ENCODE results near the gene UBALD1.

Gene UBALD1

GRCh38 chr16:4611337-4612021, 3.2 kb downstream of the UBALD1 start:
- DNase-seq (ENCODE audit: low spot score) = no peak
- no peak for TF ChIP-seq CTCF (IDR thresholded peaks at IDR 0.05; ENCODE audit: extremely low read depth, insufficient read depth, missing control alignments)
- in situ Hi-C loops (cut with MboI; ENCODE audit: low pct_unique_long_range_greater_than_20kb, low sequenced_read_pairs, unreplicated experiment) = no loop called here

- in situ Hi-C loops (cut with MboI; ENCODE audit: low pct_unique_long_range_greater_than_20kb, low sequenced_read_pairs, unreplicated experiment) = no loop called here
- DNase-seq (ENCODE audit: low spot score) = no peak
- TF ChIP-seq CTCF (IDR thresholded peaks at IDR 0.05; ENCODE audit: extremely low read depth, insufficient read depth, missing control alignments) = no peak
Observed at GRCh38 chr16:4610011-4611005, 4.4 kb downstream of the UBALD1 start.

GRCh38 chr16:4609200-4610010, 5.3 kb downstream of the UBALD1 start:
- TF ChIP-seq CTCF (IDR thresholded peaks at IDR 0.05; ENCODE audit: extremely low read depth, insufficient read depth, missing control alignments) = no peak
- DNase-seq (ENCODE audit: low spot score) = no peak
- in situ Hi-C loops (cut with MboI; ENCODE audit: low pct_unique_long_range_greater_than_20kb, low sequenced_read_pairs, unreplicated experiment) = no loop called here

GRCh38 chr16:4608704-4608980, 6.0 kb downstream of the UBALD1 start:
- in situ Hi-C loops (cut with MboI; ENCODE audit: low pct_unique_long_range_greater_than_20kb, low sequenced_read_pairs, unreplicated experiment) = no loop called here
- no peak for TF ChIP-seq CTCF (IDR thresholded peaks at IDR 0.05; ENCODE audit: extremely low read depth, insufficient read depth, missing control alignments)

GRCh38 chr16:4607841-4608703, 6.6 kb downstream of the UBALD1 start:
- in situ Hi-C loops (cut with MboI; ENCODE audit: low pct_unique_long_range_greater_than_20kb, low sequenced_read_pairs, unreplicated experiment) = no loop called here
- TF ChIP-seq CTCF (IDR thresholded peaks at IDR 0.05; ENCODE audit: extremely low read depth, insufficient read depth, missing control alignments) = no peak
- no peak for DNase-seq (ENCODE audit: low spot score)

More at GRCh38 chr16:4608704-4608980, 6.0 kb downstream of the UBALD1 start:
- DNase-seq (ENCODE audit: low spot score) = no peak

Measured in GM13977 (cell line).